ENCODE data around the gene PEX14.

Gene PEX14

DNA sequence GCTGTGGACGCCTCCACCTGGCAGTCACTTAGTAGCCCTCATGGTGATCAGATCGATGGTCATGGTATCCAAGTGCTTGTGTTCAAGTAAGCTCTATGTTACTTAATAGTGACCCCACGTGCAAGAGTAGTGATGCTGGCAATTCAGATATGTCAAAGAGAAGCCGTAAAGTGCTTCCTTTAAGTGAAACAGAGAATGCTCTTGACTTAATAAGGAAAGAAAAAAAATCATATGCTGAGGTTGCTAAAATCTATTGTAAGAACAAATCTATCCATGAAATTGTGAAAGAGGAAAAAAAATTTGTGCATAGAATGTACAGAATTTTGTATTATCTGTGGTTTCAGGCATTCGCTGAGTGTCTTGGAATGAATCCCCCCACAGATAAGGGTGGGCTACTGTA, 113.9 kb downstream of the PEX14 start:
- TF ChIP-seq PPARA (CRISPR knock-in tag; IDR thresholded peaks at IDR 0.05; ENCODE audit: borderline replicate concordance), result no peak
- no peak for TF ChIP-seq SNAI2 (CRISPR knock-in tag; IDR thresholded peaks at IDR 0.05)
- TF ChIP-seq ISL1 (CRISPR knock-in tag; IDR thresholded peaks at IDR 0.05), result no peak
- TF ChIP-seq ZFP3 (CRISPR knock-in tag; IDR thresholded peaks at IDR 0.05), result no peak
- TF ChIP-seq ZC3H10 (CRISPR knock-in tag; IDR thresholded peaks at IDR 0.05), result no peak
- ATAC-seq, result no peak

DNA sequence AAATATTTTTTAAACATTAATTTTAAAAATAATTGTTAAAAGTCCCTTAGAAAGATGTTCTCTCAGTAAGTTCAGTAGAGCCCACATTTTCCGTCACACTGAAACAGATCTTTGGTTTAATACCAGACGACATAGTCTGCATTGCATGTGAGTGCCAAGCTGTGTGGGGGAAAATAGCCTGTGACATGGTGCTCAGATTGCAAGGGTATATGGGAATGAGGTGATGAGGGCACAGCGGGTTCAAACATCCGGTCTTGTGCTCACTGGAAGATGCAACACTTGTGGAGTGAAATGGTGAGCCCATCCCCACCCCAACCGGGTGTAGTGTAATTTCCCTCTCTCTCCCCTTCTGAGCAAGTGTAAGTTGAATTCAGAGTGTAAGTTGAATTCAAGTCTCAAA, 114.3 kb downstream of the PEX14 start:
- no peak for TF ChIP-seq BACH2 (CRISPR knock-in tag; IDR thresholded peaks at IDR 0.05; ENCODE audit: borderline replicate concordance)
- TF ChIP-seq SNAI2 (CRISPR knock-in tag; IDR thresholded peaks at IDR 0.05), result no peak
- TF ChIP-seq TCF4 (CRISPR knock-in tag; IDR thresholded peaks at IDR 0.05; ENCODE audit: borderline replicate concordance), result no peak
- no peak for TF ChIP-seq ARNTL (CRISPR knock-in tag; IDR thresholded peaks at IDR 0.05; ENCODE audit: borderline replicate concordance, low read depth)
- TF ChIP-seq, protein P1, sequence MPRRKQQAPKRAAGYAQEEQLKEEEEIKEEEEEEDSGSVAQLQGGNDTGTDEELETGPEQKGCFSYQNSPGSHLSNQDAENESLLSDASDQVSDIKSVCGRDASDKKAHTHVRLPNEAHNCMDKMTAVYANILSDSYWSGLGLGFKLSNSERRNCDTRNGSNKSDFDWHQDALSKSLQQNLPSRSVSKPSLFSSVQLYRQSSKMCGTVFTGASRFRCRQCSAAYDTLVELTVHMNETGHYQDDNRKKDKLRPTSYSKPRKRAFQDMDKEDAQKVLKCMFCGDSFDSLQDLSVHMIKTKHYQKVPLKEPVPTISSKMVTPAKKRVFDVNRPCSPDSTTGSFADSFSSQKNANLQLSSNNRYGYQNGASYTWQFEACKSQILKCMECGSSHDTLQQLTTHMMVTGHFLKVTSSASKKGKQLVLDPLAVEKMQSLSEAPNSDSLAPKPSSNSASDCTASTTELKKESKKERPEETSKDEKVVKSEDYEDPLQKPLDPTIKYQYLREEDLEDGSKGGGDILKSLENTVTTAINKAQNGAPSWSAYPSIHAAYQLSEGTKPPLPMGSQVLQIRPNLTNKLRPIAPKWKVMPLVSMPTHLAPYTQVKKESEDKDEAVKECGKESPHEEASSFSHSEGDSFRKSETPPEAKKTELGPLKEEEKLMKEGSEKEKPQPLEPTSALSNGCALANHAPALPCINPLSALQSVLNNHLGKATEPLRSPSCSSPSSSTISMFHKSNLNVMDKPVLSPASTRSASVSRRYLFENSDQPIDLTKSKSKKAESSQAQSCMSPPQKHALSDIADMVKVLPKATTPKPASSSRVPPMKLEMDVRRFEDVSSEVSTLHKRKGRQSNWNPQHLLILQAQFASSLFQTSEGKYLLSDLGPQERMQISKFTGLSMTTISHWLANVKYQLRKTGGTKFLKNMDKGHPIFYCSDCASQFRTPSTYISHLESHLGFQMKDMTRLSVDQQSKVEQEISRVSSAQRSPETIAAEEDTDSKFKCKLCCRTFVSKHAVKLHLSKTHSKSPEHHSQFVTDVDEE (CRISPR knock-in tag; IDR thresholded peaks at IDR 0.05), result no peak
- TF ChIP-seq, protein P2, sequence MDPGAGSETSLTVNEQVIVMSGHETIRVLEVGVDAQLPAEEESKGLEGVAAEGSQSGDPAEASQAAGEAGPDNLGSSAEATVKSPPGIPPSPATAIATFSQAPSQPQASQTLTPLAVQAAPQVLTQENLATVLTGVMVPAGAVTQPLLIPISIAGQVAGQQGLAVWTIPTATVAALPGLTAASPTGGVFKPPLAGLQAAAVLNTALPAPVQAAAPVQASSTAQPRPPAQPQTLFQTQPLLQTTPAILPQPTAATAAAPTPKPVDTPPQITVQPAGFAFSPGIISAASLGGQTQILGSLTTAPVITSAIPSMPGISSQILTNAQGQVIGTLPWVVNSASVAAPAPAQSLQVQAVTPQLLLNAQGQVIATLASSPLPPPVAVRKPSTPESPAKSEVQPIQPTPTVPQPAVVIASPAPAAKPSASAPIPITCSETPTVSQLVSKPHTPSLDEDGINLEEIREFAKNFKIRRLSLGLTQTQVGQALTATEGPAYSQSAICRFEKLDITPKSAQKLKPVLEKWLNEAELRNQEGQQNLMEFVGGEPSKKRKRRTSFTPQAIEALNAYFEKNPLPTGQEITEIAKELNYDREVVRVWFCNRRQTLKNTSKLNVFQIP (CRISPR knock-in tag; IDR thresholded peaks at IDR 0.05; ENCODE audit: borderline replicate concordance, low read depth), result no peak
- no peak for TF ChIP-seq ZFP3 (CRISPR knock-in tag; IDR thresholded peaks at IDR 0.05)
- TF ChIP-seq ZC3H10 (CRISPR knock-in tag; IDR thresholded peaks at IDR 0.05), result no peak
- TF ChIP-seq, protein P3, sequence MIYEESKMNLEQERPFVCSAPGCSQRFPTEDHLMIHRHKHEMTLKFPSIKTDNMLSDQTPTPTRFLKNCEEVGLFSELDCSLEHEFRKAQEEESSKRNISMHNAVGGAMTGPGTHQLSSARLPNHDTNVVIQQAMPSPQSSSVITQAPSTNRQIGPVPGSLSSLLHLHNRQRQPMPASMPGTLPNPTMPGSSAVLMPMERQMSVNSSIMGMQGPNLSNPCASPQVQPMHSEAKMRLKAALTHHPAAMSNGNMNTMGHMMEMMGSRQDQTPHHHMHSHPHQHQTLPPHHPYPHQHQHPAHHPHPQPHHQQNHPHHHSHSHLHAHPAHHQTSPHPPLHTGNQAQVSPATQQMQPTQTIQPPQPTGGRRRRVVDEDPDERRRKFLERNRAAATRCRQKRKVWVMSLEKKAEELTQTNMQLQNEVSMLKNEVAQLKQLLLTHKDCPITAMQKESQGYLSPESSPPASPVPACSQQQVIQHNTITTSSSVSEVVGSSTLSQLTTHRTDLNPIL (CRISPR knock-in tag; IDR thresholded peaks at IDR 0.05; ENCODE audit: low read depth), result no peak
- TF ChIP-seq ZFP30 (CRISPR knock-in tag; IDR thresholded peaks at IDR 0.05), result no peak
- TF ChIP-seq ISL1 (CRISPR knock-in tag; IDR thresholded peaks at IDR 0.05), result no peak
- TF ChIP-seq ZNF565 (CRISPR knock-in tag; conservative IDR thresholded peaks at IDR 0.05; ENCODE audit: low read depth), result no peak
- no peak for TF ChIP-seq ZNF70 (CRISPR knock-in tag; IDR thresholded peaks at IDR 0.05)
- no peak for TF ChIP-seq GLIS3 (CRISPR knock-in tag; IDR thresholded peaks at IDR 0.05)
- TF ChIP-seq PPARA (CRISPR knock-in tag; IDR thresholded peaks at IDR 0.05; ENCODE audit: borderline replicate concordance), result no peak
- TF ChIP-seq ZNF8 (CRISPR knock-in tag; IDR thresholded peaks at IDR 0.05), result no peak
- ATAC-seq, result no peak

DNA sequence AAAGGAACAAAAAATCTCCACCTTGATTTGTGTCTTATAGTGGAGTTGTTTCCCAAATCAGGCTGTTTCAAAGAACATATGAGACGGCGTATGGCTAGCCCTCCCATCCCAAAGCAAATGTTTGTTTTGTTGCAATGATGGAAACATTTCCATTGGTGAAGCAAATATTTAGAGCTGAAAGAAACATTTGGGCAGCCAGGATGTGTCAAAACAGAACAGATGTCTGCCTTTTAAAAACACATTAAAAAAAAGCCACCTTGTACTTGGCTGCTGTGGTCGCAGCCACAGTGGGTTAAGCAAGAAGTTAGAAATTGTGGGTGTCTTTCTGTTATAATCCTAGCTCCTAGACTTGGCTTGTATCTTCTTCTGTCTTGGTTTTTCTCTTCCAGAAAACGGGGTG, 116.3 kb downstream of the PEX14 start:
- no peak for TF ChIP-seq ESRRG (CRISPR knock-in tag; IDR thresholded peaks at IDR 0.05)
- no peak for TF ChIP-seq TCF4 (CRISPR knock-in tag; IDR thresholded peaks at IDR 0.05; ENCODE audit: borderline replicate concordance)
- no peak for TF ChIP-seq ARNTL (CRISPR knock-in tag; IDR thresholded peaks at IDR 0.05; ENCODE audit: borderline replicate concordance, low read depth)
- no peak for TF ChIP-seq SNAI2 (CRISPR knock-in tag; IDR thresholded peaks at IDR 0.05)
- TF ChIP-seq RARB (CRISPR knock-in tag; IDR thresholded peaks at IDR 0.05), result no peak
- no peak for TF ChIP-seq PPARA (CRISPR knock-in tag; IDR thresholded peaks at IDR 0.05; ENCODE audit: borderline replicate concordance)
- no peak for TF ChIP-seq BACH2 (CRISPR knock-in tag; IDR thresholded peaks at IDR 0.05; ENCODE audit: borderline replicate concordance)

DNA sequence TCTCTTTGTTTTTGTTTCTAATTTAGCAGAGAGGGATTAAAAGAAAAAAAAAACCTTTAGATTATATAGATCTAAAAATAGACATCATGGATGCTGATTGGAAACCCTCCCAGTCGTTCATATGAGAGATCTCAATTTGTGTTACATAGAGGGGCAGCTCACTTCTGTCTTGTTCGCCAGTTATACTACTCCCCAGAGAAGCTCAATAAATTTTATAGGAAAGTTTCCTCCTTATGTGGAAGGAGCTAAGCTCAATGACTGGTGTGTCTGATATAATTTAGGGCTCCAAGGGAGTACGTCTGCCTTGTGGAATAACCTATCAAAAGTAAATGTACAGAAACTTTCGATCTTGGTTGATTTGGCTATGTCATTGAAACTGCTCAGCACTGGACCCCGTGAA, 117.6 kb downstream of the PEX14 start:
- no peak for ATAC-seq

More for the DNA sequence above, 116.3 kb downstream of the PEX14 start:
- ATAC-seq, result no peak

More for the DNA sequence above, 117.6 kb downstream of the PEX14 start:
- no peak for TF ChIP-seq GLIS3 (CRISPR knock-in tag; IDR thresholded peaks at IDR 0.05)
- TF ChIP-seq TOX (CRISPR knock-in tag; IDR thresholded peaks at IDR 0.05; ENCODE audit: borderline replicate concordance), result no peak
- TF ChIP-seq ZNF565 (CRISPR knock-in tag; conservative IDR thresholded peaks at IDR 0.05; ENCODE audit: low read depth), result no peak
- TF ChIP-seq SNAI2 (CRISPR knock-in tag; IDR thresholded peaks at IDR 0.05), result no peak
- TF ChIP-seq ZFP30 (CRISPR knock-in tag; IDR thresholded peaks at IDR 0.05), result no peak
- TF ChIP-seq OSR1 (CRISPR knock-in tag; IDR thresholded peaks at IDR 0.05), result no peak
- TF ChIP-seq, protein P3 (CRISPR knock-in tag; IDR thresholded peaks at IDR 0.05; ENCODE audit: low read depth), result no peak
- TF ChIP-seq CSDC2 (CRISPR knock-in tag; IDR thresholded peaks at IDR 0.05), result no peak
- no peak for TF ChIP-seq ARNTL (CRISPR knock-in tag; IDR thresholded peaks at IDR 0.05; ENCODE audit: borderline replicate concordance, low read depth)

Measured in SK-N-SH treated with all-trans-retinoic acid at 6 μM for 48 hours (cell line).